GM12891 (cell line): ENCODE measurements around the gene SDK1.

ENCODE experiments used
- DNase-seq: peaks from one replicate; pipeline ENCODE4 v3.0.0; 2011; ENCODE audit warnings: low spot score; ENCODE audit not compliant: insufficient read length
- FAIRE-seq: peaks from 2 replicates; lab custom pipeline; 2011; peaks lifted over from hg19 to GRCh38; lab: Jason Lieb, UNC
- PAX5 ChIP-seq: IDR thresholded peaks from 2 replicates; pipeline ENCODE4 v1.6.1; 2011; ENCODE audit warnings: low read length, moderate library complexity, mild to moderate bottlenecking; ENCODE audit not compliant: insufficient read depth, severe bottlenecking
- POLR2A ChIP-seq: IDR thresholded peaks from 2 replicates; pipeline ENCODE4 v1.6.1; 2011; ENCODE audit warnings: low read depth, low read length, control low read depth
- POLR2AphosphoS5 ChIP-seq: IDR thresholded peaks from 2 replicates; pipeline ENCODE4 v1.6.1; 2011; ENCODE audit warnings: low read depth, low read length, control low read depth
- POU2F2 ChIP-seq: IDR thresholded peaks from 2 replicates; pipeline ENCODE4 v1.6.1; 2011; ENCODE audit warnings: low read depth, mild to moderate bottlenecking, control low read depth, low read length, moderate library complexity
- SPI1 ChIP-seq: IDR thresholded peaks from 2 replicates; pipeline ENCODE4 v1.6.1; 2011; ENCODE audit warnings: low read depth, low read length, control low read depth
- TAF1 ChIP-seq: IDR thresholded peaks from 2 replicates; pipeline ENCODE4 v1.6.1; 2011; ENCODE audit warnings: low read depth, low read length, control low read depth

The SDK1 gene

DNA sequence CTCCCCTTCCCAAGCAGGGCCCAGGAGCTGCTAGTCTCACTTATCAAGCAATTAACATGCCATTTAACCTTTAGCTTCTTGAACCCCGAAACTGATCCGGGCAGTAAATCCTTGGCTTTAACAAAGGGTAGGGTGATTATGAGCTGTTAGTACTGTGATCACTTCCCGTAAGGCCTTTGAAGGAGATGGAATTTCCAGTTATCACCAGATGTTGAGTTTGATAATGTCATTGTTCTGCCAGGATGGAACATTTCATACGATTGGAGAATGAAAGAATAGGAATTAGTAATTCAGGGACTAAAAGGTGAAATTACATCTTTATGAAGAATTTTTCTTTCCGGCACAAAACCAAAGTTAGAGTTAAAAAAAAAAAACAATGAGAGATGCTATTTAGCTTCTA is 810.1 kb downstream of the SDK1 start:
- no peak for FAIRE-seq
- DNase-seq = no peak
- TF ChIP-seq SPI1 (no peak), PAX5 (no peak), TAF1 (no peak), POLR2A (no peak), POU2F2 (no peak), POLR2AphosphoS5 (no peak)

DNA sequence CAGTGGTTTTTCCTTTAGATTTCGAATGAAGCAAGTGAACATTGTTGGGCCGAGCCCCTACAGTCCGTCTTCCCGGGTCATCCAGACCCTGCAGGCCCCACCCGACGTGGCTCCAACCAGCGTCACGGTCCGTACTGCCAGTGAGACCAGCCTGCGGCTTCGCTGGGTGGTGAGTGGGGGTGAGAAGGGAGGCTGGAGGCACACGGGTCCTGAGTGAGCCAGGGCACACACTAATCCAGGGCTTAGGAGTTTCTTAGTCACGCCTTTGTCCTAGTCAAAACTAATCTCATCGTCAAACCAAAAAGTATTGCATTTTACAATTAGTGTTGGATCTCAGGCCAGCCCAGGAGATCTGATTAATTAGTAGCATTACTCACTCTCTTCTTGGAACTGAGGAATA is 812.2 kb downstream of the SDK1 start:
- no peak for TF ChIP-seq PAX5
- no peak for TF ChIP-seq POU2F2
- TF ChIP-seq SPI1 = no peak
- TF ChIP-seq POLR2A = no peak
- TF ChIP-seq TAF1 = no peak
- no peak for TF ChIP-seq POLR2AphosphoS5
- no peak for DNase-seq
- no peak for FAIRE-seq

DNA sequence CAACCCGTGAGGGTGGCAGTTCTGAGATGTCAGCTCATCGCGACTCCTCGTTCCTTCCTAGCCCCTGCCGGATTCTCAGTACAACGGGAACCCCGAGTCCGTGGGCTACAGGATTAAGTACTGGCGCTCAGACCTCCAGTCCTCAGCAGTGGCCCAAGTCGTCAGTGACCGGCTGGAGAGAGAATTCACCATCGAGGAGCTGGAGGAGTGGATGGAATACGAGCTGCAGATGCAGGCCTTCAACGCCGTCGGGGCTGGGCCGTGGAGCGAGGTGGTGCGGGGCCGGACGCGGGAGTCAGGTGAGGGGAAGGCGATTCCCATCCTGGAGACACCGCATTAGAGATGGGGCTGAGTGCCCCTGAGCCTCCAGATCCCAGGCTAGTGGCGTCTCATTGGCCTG is 812.9 kb downstream of the SDK1 start:
- no peak for TF ChIP-seq SPI1
- no peak for TF ChIP-seq PAX5
- no peak for TF ChIP-seq POLR2A
- TF ChIP-seq POU2F2 = no peak
- TF ChIP-seq POLR2AphosphoS5 = no peak
- no peak for TF ChIP-seq TAF1
- no peak for FAIRE-seq
- DNase-seq = no peak

DNA sequence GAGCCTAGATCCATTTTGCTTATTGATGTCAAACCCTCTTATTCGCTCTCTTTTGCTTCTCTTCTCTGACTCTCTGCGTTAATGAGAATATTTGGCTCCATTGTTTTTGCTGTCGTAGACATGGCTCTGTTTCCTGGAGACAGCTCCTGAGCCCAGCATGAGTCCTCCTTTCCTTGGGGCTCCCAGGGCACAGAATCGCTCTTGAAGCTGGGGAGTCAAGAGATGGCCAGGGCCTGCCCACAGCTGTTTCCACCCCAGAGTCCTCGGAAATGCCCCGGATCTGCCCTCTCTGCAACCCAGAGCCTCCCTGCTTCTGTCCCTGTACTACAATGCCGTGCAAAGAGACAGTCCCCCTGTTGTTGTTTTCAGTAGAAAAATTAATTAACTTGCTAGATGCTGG is 814.4 kb downstream of the SDK1 start:
- FAIRE-seq (no peak), DNase-seq (no peak)
- no peak for TF ChIP-seq POLR2AphosphoS5
- TF ChIP-seq POU2F2 = no peak
- TF ChIP-seq SPI1 = no peak
- TF ChIP-seq TAF1 = no peak
- no peak for TF ChIP-seq POLR2A
- no peak for TF ChIP-seq PAX5

DNA sequence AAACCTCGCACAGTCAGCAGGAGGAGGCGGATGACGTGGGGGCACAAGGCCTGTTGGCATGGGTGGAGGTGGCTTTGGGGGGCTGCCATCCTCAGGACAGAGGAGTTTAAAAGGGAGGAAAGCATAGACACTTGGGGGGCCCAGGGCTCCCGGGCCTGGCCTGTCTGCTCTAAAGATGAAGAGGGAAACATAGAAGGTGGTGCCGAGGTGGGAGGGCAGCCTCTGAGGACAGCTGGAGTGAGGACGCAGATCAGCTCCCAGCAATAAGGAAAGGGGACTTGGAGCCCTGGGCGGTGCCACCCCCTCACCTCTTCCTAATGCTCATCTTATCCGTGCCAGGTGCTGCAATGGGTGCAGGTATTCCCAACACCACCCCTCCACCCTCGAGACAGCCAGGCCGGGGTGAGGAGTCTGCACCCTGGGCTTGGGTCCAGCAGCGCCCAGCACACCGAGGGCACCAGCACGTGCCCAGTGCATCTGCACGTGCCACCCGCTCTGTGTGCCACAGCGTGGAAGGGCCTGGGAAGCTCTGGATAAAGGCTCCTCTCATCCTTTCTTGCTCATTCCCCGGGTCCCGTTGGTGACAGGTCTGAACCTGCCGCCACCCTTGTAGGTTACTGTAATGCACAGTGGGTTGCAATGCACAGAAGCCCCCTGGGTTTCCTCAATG is 815.0 kb downstream of the SDK1 start:
- no peak for TF ChIP-seq POLR2AphosphoS5
- no peak for FAIRE-seq
- no peak for DNase-seq

DNA sequence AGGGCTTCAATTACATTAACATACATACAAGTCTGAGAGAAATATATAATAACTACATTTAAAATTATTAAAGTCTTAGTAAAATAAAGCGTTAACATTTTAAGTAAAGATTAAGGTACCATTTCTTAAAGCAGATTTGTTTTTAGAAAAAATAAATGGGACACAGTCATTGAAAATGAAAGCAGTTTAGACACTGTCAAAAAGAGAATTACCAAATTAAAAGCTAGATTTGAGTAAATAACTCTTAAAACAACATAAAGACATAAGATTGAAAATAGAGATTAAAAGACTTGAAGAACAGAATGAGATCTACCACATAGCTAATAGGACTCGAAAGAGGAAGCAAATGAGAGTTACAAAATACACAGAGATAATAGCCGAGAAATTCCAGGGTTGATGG is 818.8 kb downstream of the SDK1 start:
- DNase-seq (no peak), FAIRE-seq (no peak)
- TF ChIP-seq POLR2AphosphoS5 (no peak), PAX5 (no peak), TAF1 (no peak), POLR2A (no peak), POU2F2 (no peak), SPI1 (no peak)

DNA sequence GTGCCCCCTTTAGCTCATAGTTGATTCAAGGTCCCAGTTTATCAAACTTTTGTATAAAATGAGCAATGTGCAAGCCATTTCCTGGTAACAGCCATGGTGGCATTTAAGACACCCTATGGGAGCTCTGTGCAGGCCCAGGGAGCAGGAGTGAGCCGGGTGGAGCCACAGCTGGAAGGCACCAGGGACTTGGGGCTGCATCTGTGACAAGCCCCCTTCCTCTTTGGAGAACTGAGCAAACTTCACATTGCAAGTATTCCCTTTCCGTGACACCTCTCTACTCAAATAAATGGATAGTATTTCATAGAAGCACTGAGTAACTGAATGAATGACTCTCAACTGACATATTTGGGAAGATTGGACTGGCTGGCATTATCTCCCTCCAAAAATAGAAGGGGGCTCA is 822.3 kb downstream of the SDK1 start:
- TF ChIP-seq POLR2AphosphoS5 (no peak), POLR2A (no peak), SPI1 (no peak), TAF1 (no peak), PAX5 (no peak), POU2F2 (no peak)
- DNase-seq = no peak
- no peak for FAIRE-seq

DNA sequence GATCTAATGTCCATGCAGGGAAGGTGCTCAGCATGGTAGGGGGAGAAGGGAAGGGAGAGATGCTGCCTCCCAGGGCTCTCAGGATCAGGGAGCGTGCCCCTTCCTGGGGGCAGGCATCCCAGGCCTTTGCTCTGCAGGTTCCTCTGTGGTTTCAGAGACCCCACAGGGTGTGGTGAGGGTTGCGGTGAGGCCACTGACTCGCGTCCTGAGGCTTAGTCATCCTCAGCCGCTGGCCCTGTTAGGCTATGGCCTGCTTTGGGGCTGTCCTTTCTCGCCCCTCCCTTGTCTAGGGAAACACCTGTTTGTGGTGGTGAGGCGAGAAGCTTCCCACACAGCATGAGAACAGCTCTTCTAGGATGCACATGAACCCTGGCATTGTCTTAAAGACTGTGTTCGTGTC is 822.8 kb downstream of the SDK1 start:
- DNase-seq = no peak
- TF ChIP-seq PAX5 (no peak), SPI1 (no peak), POLR2AphosphoS5 (no peak), TAF1 (no peak), POU2F2 (no peak), POLR2A (no peak)
- no peak for FAIRE-seq

DNA sequence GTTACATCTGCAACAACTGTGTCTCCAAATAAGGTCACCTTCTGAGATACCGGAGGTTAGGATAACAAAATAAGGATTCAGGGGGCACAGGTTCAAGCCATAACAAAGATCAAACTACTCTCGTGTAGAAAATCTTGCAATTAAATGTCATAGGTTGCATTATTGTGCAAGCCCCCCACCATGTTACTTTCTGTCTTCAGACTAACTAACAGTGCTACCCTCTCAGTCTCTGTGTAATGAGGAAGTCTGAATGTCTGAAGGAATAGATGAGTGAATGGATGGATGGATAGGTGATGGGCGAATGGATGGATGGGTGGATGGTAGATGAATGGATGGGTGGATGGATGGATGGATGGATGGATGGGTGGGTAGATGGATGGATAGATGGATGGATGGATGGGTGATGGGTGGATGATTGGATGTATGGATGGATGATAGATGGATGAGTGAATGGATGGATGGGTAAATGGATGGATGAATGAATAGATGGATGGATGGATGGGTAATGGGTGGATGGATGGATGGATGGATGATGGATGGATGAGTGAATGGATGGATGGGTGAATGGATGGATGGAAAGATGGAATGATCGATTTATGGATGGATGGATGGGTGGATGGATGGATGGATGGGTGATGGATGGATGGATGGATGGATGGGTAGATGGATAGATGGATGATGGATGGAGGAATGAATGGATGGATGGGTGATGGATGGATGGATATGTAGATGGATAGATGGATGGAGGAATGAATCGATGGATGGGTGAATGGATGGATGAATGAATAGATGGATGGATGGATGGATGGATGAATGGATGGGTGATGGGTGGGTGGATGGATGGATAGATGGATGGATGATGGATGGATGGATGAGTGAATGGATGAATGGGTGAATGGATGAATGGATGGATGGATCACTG is 823.8 kb downstream of the SDK1 start:
- DNase-seq = no peak
- TF ChIP-seq POLR2A (no peak), SPI1 (no peak), POU2F2 (no peak), POLR2AphosphoS5 (no peak), TAF1 (no peak), PAX5 (no peak)
- FAIRE-seq = no peak
